GM23338 (cell line): ENCODE measurements around the gene ZNF488. TPM values are rescaled to one million over a fixed set of nuclear protein-coding genes. Genes with fewer than 3 reads are reported as not detected.

Source experiments
- ATAC-seq: fragments of 200-7000 bp; cut with Tn5 transposase; 3 replicates; pipeline ENCODE4 v1.9.1; 2020
- DNase-seq: peaks from one replicate; pipeline ENCODE4 v3.0.0-alpha.2; 2015; ENCODE audit warnings: low spot score
- H2AFZ ChIP-seq: fragments of 200-600 bp; sonication (generic); 2 replicates; pipeline ENCODE4 v1.8.0; 2016; ENCODE audit warnings: antibody characterized with exemption, mild to moderate bottlenecking, moderate library complexity
- H3F3A ChIP-seq: fragments of 200-600 bp; sonication (generic); replicated peaks from 2 replicates; pipeline ENCODE4 v1.8.0; 2017; ENCODE audit warnings: antibody characterized with exemption, mixed run types, low read depth
- H3K27ac ChIP-seq: fragments of 200-600 bp; sonication (generic); 2 replicates; pipeline ENCODE4 v1.6.1; 2016; ENCODE audit warnings: low read depth
- H3K27me3 ChIP-seq: fragments of 200-600 bp; sonication (generic); 2 replicates; pipeline ENCODE4 v1.8.0; 2016; ENCODE audit warnings: mild to moderate bottlenecking, mixed run types, moderate library complexity; ENCODE audit not compliant: insufficient read depth
- H3K36me3 ChIP-seq: fragments of 200-600 bp; sonication (generic); 2 replicates; pipeline ENCODE4 v1.8.0; 2016; ENCODE audit warnings: mild to moderate bottlenecking; ENCODE audit not compliant: insufficient read depth
- H3K4me1 ChIP-seq: fragments of 200-600 bp; sonication (generic); 2 replicates; pipeline ENCODE4 v1.8.0; 2016; ENCODE audit warnings: mild to moderate bottlenecking, moderate library complexity; ENCODE audit not compliant: insufficient read depth
- H3K4me2 ChIP-seq: fragments of 200-600 bp; sonication (generic); 2 replicates; pipeline ENCODE4 v1.7.1; 2017; ENCODE audit warnings: mixed run types
- H3K4me3 ChIP-seq: fragments of 200-600 bp; sonication (generic); 2 replicates; pipeline ENCODE4 v1.6.1; 2016; ENCODE audit warnings: mixed run types
- H3K79me2 ChIP-seq: fragments of 200-600 bp; sonication (generic); replicated peaks from 2 replicates; pipeline ENCODE4 v1.8.0; 2017; ENCODE audit warnings: mild to moderate bottlenecking; ENCODE audit not compliant: insufficient read depth
- H3K9me2 ChIP-seq: fragments of 200-600 bp; sonication (generic); 2 replicates; pipeline ENCODE4 v1.8.0; 2017; ENCODE audit not compliant: insufficient read depth
- H4K20me1 ChIP-seq: fragments of 200-600 bp; sonication (generic); replicated peaks from 2 replicates; pipeline ENCODE4 v1.8.0; 2017; ENCODE audit warnings: mild to moderate bottlenecking; ENCODE audit not compliant: insufficient read depth
- H3K27ac Mint-ChIP-seq: 2 replicates; pipeline ENCODE4 v1.8.0; 2020; ENCODE audit warnings: inconsistent platforms, mild to moderate bottlenecking, moderate library complexity, mixed read lengths
- H3K27me3 Mint-ChIP-seq: 3 replicates; pipeline ENCODE4 v1.8.0; 2022; ENCODE audit warnings: low read depth, mild to moderate bottlenecking, moderate library complexity, mixed read lengths, inconsistent platforms; ENCODE audit not compliant: insufficient read depth, poor library complexity
- H3K36me3 Mint-ChIP-seq: 3 replicates; pipeline ENCODE4 v1.8.0; 2021; ENCODE audit warnings: low read depth, mild to moderate bottlenecking, inconsistent platforms, moderate library complexity, mixed read lengths
- H3K4me1 Mint-ChIP-seq: 3 replicates; pipeline ENCODE4 v1.8.0; 2020; ENCODE audit warnings: mild to moderate bottlenecking, inconsistent platforms, mixed read lengths
- H3K4me3 Mint-ChIP-seq: 3 replicates; pipeline ENCODE4 v1.8.0; 2021; ENCODE audit warnings: moderate library complexity, mild to moderate bottlenecking, inconsistent platforms, mixed read lengths
- H3K9me3 Mint-ChIP-seq: 3 replicates; pipeline ENCODE4 v1.8.0; 2020; ENCODE audit warnings: moderate library complexity, mild to moderate bottlenecking, inconsistent platforms, mixed read lengths
- CREB1 ChIP-seq: fragments of 250-450 bp; sonication (Bioruptor Pico); IDR thresholded peaks from 2 replicates; pipeline ENCODE4 v1.5.0; 2020; ENCODE audit warnings: low read depth, mild to moderate bottlenecking, moderate library complexity
- ETS1 ChIP-seq: IDR thresholded peaks from 2 replicates; pipeline ENCODE4 v1.6.1; 2016; ENCODE audit warnings: antibody characterized with exemption
- EZH2 ChIP-seq: fragments of 200-600 bp; sonication (generic); IDR thresholded peaks from one replicate; pipeline ENCODE4 v1.8.0; 2017; ENCODE audit warnings: antibody characterized with exemption, mild to moderate bottlenecking, low read depth; ENCODE audit not compliant: unreplicated experiment
- EZH2phosphoT487 ChIP-seq: fragments of 200-600 bp; sonication (generic); IDR thresholded peaks from one replicate; pipeline ENCODE4 v1.8.1; 2018; ENCODE audit warnings: antibody characterized with exemption; ENCODE audit not compliant: unreplicated experiment
- JUNB ChIP-seq: IDR thresholded peaks from one replicate; pipeline ENCODE4 v1.6.1; 2016; ENCODE audit warnings: antibody characterized with exemption; ENCODE audit not compliant: unreplicated experiment
- NANOG ChIP-seq: IDR thresholded peaks from 2 replicates; pipeline ENCODE4 v1.6.1; 2016; ENCODE audit warnings: antibody characterized with exemption, borderline replicate concordance
- POLR2AphosphoS5 ChIP-seq: IDR thresholded peaks from 2 replicates; pipeline ENCODE4 v1.6.1; 2016; ENCODE audit warnings: antibody characterized with exemption, low read depth
- STAT1 ChIP-seq: IDR thresholded peaks from one replicate; pipeline ENCODE4 v1.6.1; 2016; ENCODE audit warnings: antibody characterized with exemption; ENCODE audit not compliant: unreplicated experiment
- ZNF114 ChIP-seq: fragments of 250-450 bp; sonication (Bioruptor Pico); IDR thresholded peaks from 2 replicates; pipeline ENCODE4 v1.5.0; 2020; ENCODE audit warnings: mild to moderate bottlenecking, moderate library complexity
- ZNF331 ChIP-seq: fragments of 250-450 bp; sonication (Bioruptor Pico); IDR thresholded peaks from 2 replicates; pipeline ENCODE4 v1.5.0; 2020; ENCODE audit warnings: low read depth, mild to moderate bottlenecking, moderate library complexity
- ZNF462 ChIP-seq: fragments of 250-450 bp; sonication (Bioruptor Pico); IDR thresholded peaks from 2 replicates; pipeline ENCODE4 v1.5.0; 2020; ENCODE audit warnings: mild to moderate bottlenecking, moderate library complexity
- polyA plus RNA-seq: library from polyadenylated mRNA; unstranded; fragments of >200 nt; fragmentation: Nextera tagmentation; extraction: Ambion mirVana; gene quantifications from 2 replicates; pipeline ENCODE4 v1.2.1, GENCODE V29; 2016
- total RNA-seq: library from RNA; depleted of rRNA; stranded (reverse); fragments of >200 nt; shearing (Covaris generic); gene quantifications from 2 replicates; pipeline ENCODE4 v1.2.3, GENCODE V29; 2014
- TF ChIP-seq, protein P1 (sequence below), 2 experiments: fragments of 200-600 bp in 1 of 2; sonication (generic) in 1 of 2; conservative IDR thresholded peaks; 2 replicates each; pipeline versions ENCODE4 v1.5.1 to v1.6.1; 2016 to 2017; ENCODE audit warnings: antibody characterized with exemption in 2 of 2, low read depth in 2 of 2, mild to moderate bottlenecking in 2 of 2, moderate library complexity in 1 of 2
- TF ChIP-seq, protein P2 (sequence below): IDR thresholded peaks from one replicate; pipeline ENCODE4 v1.6.1; 2018; ENCODE audit warnings: antibody characterized with exemption; ENCODE audit not compliant: unreplicated experiment

ZNF488 gene
- total and polyA plus RNA-seq, 2 experiments from 2014 or later: 2.5 to 5.2 TPM

GRCh38 chr10:47331954-47332353 lies 52.1 kb downstream of the ZNF488 start:
- H3K4me2 ChIP-seq: no peak overlapping the region
- no peaks in the 10 kb centered on the region for H3K36me3 ChIP-seq
- TF ChIP-seq NANOG (no peak), EZH2phosphoT487 (no peak), STAT1 (no peak), ETS1 (no peak), ZNF462 (CRISPR knock-in tag) (no peak), ZNF114 (no peak), EZH2 (no peak), ZNF331 (no peak), POLR2AphosphoS5 (no peak), JUNB (no peak), CREB1 (no peak)
- TF ChIP-seq, protein P1, sequence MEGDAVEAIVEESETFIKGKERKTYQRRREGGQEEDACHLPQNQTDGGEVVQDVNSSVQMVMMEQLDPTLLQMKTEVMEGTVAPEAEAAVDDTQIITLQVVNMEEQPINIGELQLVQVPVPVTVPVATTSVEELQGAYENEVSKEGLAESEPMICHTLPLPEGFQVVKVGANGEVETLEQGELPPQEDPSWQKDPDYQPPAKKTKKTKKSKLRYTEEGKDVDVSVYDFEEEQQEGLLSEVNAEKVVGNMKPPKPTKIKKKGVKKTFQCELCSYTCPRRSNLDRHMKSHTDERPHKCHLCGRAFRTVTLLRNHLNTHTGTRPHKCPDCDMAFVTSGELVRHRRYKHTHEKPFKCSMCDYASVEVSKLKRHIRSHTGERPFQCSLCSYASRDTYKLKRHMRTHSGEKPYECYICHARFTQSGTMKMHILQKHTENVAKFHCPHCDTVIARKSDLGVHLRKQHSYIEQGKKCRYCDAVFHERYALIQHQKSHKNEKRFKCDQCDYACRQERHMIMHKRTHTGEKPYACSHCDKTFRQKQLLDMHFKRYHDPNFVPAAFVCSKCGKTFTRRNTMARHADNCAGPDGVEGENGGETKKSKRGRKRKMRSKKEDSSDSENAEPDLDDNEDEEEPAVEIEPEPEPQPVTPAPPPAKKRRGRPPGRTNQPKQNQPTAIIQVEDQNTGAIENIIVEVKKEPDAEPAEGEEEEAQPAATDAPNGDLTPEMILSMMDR (conservative IDR thresholded peaks at IDR 0.05; ENCODE audit: low read depth in 2 of 2): no peak
- TF ChIP-seq, protein P2, sequence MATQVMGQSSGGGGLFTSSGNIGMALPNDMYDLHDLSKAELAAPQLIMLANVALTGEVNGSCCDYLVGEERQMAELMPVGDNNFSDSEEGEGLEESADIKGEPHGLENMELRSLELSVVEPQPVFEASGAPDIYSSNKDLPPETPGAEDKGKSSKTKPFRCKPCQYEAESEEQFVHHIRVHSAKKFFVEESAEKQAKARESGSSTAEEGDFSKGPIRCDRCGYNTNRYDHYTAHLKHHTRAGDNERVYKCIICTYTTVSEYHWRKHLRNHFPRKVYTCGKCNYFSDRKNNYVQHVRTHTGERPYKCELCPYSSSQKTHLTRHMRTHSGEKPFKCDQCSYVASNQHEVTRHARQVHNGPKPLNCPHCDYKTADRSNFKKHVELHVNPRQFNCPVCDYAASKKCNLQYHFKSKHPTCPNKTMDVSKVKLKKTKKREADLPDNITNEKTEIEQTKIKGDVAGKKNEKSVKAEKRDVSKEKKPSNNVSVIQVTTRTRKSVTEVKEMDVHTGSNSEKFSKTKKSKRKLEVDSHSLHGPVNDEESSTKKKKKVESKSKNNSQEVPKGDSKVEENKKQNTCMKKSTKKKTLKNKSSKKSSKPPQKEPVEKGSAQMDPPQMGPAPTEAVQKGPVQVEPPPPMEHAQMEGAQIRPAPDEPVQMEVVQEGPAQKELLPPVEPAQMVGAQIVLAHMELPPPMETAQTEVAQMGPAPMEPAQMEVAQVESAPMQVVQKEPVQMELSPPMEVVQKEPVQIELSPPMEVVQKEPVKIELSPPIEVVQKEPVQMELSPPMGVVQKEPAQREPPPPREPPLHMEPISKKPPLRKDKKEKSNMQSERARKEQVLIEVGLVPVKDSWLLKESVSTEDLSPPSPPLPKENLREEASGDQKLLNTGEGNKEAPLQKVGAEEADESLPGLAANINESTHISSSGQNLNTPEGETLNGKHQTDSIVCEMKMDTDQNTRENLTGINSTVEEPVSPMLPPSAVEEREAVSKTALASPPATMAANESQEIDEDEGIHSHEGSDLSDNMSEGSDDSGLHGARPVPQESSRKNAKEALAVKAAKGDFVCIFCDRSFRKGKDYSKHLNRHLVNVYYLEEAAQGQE: no peak
- no peak for ATAC-seq
- H3K9me2 ChIP-seq: no peaks in the 10 kb centered on the region
- no peak for DNase-seq
- Mint-ChIP-seq H3K36me3 (no peaks in the 10 kb centered on the region), H3K4me1 (peaks cover 3% of the 10 kb centered on the region), H3K27me3 (peaks cover 1% of the 10 kb centered on the region), H3K9me3 (no peaks in the 10 kb centered on the region), H3K27ac (no peak overlapping the region), H3K4me3 (no peak overlapping the region)
- H3K4me1 ChIP-seq: no peaks in the 10 kb centered on the region
- H3K4me3 ChIP-seq: no peak overlapping the region
- no peaks in the 10 kb centered on the region for H3F3A ChIP-seq
- no peak overlapping the region for H3K27ac ChIP-seq
- no peaks in the 10 kb centered on the region for H4K20me1 ChIP-seq
- no peaks in the 10 kb centered on the region for H3K27me3 ChIP-seq
- H2AFZ ChIP-seq: no peak overlapping the region
- H3K79me2 ChIP-seq: no peaks in the 10 kb centered on the region
